Ishikawa (cell line): ENCODE measurements around the gene SPATC1L.

Experiments
- CEBPB ChIP-seq: IDR thresholded peaks from 2 replicates; pipeline ENCODE4 v1.6.1; 2012
- CREB1 ChIP-seq: IDR thresholded peaks from 2 replicates; pipeline ENCODE4 v1.6.1; 2012; ENCODE audit warnings: low read depth
- EGR1 ChIP-seq: IDR thresholded peaks from 2 replicates; pipeline ENCODE4 v1.6.1; 2012
- EP300 ChIP-seq: IDR thresholded peaks from 2 replicates; pipeline ENCODE4 v1.6.1; 2012; ENCODE audit warnings: borderline replicate concordance
- FOXM1 ChIP-seq: IDR thresholded peaks from 2 replicates; pipeline ENCODE4 v1.6.1; 2012; ENCODE audit warnings: low read depth, borderline replicate concordance
- NFIC ChIP-seq: IDR thresholded peaks from 2 replicates; pipeline ENCODE4 v1.6.1; 2012
- RAD21 ChIP-seq: IDR thresholded peaks from 2 replicates; pipeline ENCODE4 v1.6.1; 2012; ENCODE audit warnings: low read depth
- REST ChIP-seq: IDR thresholded peaks from 2 replicates; pipeline ENCODE4 v1.6.1; 2012; ENCODE audit warnings: low read depth, mild to moderate bottlenecking
- TAF1 ChIP-seq: IDR thresholded peaks from 2 replicates; pipeline ENCODE4 v1.6.1; 2012; ENCODE audit warnings: low read depth, mild to moderate bottlenecking
- TCF12 ChIP-seq: IDR thresholded peaks from 2 replicates; pipeline ENCODE4 v1.6.1; 2012; ENCODE audit warnings: low read depth
- TEAD4 ChIP-seq: IDR thresholded peaks from 2 replicates; pipeline ENCODE4 v1.6.1; 2012
- USF1 ChIP-seq: IDR thresholded peaks from 2 replicates; pipeline ENCODE4 v1.6.1; 2012
- YY1 ChIP-seq: IDR thresholded peaks from 2 replicates; pipeline ENCODE4 v1.6.1; 2012; ENCODE audit warnings: low read depth
- ZBTB7A ChIP-seq: IDR thresholded peaks from 2 replicates; pipeline ENCODE4 v1.6.1; 2012; ENCODE audit warnings: low read depth
- TF ChIP-seq, protein P1 (sequence below): IDR thresholded peaks from 2 replicates; pipeline ENCODE4 v1.6.1; 2012

The SPATC1L gene

GRCh38 chr21:46211786-46212720 is 27.8 kb upstream of the SPATC1L start:
- no peak for TF ChIP-seq ZBTB7A
- no peak for TF ChIP-seq TAF1
- TF ChIP-seq, protein P1, sequence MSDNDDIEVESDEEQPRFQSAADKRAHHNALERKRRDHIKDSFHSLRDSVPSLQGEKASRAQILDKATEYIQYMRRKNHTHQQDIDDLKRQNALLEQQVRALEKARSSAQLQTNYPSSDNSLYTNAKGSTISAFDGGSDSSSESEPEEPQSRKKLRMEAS: no peak
- TF ChIP-seq EGR1: no peak
- TF ChIP-seq EP300: no peak
- TF ChIP-seq CREB1: no peak
- TF ChIP-seq YY1: no peak
- TF ChIP-seq NFIC: no peak
- TF ChIP-seq RAD21: no peak
- no peak for TF ChIP-seq FOXM1
- TF ChIP-seq CEBPB: no peak
- no peak for TF ChIP-seq TEAD4
- no peak for TF ChIP-seq USF1
- no peak for TF ChIP-seq REST
- TF ChIP-seq TCF12: no peak

- TF ChIP-seq YY1: no peak
Measured at GRCh38 chr21:46211376-46211775, 27.1 kb upstream of the SPATC1L start.

GRCh38 chr21:46210378-46211136 is 26.3 kb upstream of the SPATC1L start:
- TF ChIP-seq TEAD4 (no peak), EP300 (no peak), TAF1 (no peak), EGR1 (no peak), CEBPB (no peak), RAD21 (no peak), USF1 (no peak), NFIC (no peak), CREB1 (no peak), ZBTB7A (no peak), YY1 (no peak), TCF12 (no peak), REST (no peak), FOXM1 (no peak)
- TF ChIP-seq, protein P1: no peak

GRCh38 chr21:46208761-46209721 is 24.8 kb upstream of the SPATC1L start:
- TF ChIP-seq, protein P1: no peak
- TF ChIP-seq TCF12: no peak
- no peak for TF ChIP-seq EP300
- TF ChIP-seq CEBPB: no peak
- TF ChIP-seq CREB1: no peak
- no peak for TF ChIP-seq USF1
- no peak for TF ChIP-seq TAF1
- no peak for TF ChIP-seq ZBTB7A
- TF ChIP-seq NFIC: no peak
- no peak for TF ChIP-seq FOXM1
- TF ChIP-seq YY1: no peak
- TF ChIP-seq REST: no peak
